ENCODE measurements around the gene PCDHAC1. TPM values are rescaled to one million over a fixed set of nuclear protein-coding genes. Genes with fewer than 3 reads are reported as not detected.

PCDHAC1 gene
- total and polyA plus RNA-seq, 2 donors (not counting 3 experiments of a cell fraction or from before 2014, with no cell fraction given) = not detected

DNA sequence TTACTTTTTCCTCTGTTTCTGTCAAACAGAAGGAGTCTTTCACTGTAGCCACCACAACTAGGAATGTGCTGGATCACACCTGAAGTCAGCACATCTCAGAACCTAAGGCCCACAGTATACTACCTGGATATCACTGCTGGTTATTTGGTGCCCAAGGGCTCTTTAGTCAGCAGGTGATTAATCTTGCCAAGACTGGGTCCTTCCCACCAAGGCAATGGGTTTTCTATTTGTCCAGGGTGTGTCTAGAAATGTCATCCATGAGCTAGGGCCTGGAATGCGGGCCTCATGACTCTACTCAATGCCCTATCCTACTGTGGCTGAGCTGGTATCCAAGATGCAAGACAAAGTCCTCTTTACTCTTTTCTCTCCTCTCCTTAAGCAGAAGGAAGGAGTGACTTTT lies 9.8 kb upstream of the PCDHAC1 start:
- ChIA-PET POLR2A (no interaction called here), CTCF (no interaction called here)
- intact Hi-C loops (cut with micrococcal nuclease) = no loop called here
- H2AFZ ChIP-seq (ENCODE audit: low read depth, low read length) = no peak overlapping the region
- H3K27ac ChIP-seq (ENCODE audit: insufficient read depth, low read depth, low read length) = no peak overlapping the region
- H3K9me3 ChIP-seq (replicated peaks; ENCODE audit: control insufficient read depth, insufficient read depth, low read length) = no peaks in the 10 kb centered on the region
- no peaks in the 10 kb centered on the region for H3K79me2 ChIP-seq (ENCODE audit: control insufficient read depth, insufficient read depth, low read length)
- no peak for TF ChIP-seq GATA2 (IDR thresholded peaks at IDR 0.05; ENCODE audit: insufficient read depth, insufficient read length, low read depth, low read length)
- TF ChIP-seq POLR2A (IDR thresholded peaks at IDR 0.05; ENCODE audit: low read depth, low read length) = no peak
- TF ChIP-seq JUN (IDR thresholded peaks at IDR 0.05; ENCODE audit: borderline replicate concordance, insufficient read depth, insufficient read length, low read depth) = no peak
- no peak for TF ChIP-seq FOS (IDR thresholded peaks at IDR 0.05; ENCODE audit: borderline replicate concordance, insufficient read depth, low read length)
- TF ChIP-seq, protein P1, sequence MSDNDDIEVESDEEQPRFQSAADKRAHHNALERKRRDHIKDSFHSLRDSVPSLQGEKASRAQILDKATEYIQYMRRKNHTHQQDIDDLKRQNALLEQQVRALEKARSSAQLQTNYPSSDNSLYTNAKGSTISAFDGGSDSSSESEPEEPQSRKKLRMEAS (IDR thresholded peaks at IDR 0.05; ENCODE audit: insufficient read depth, insufficient read length) = no peak
- TF ChIP-seq, protein P2, sequence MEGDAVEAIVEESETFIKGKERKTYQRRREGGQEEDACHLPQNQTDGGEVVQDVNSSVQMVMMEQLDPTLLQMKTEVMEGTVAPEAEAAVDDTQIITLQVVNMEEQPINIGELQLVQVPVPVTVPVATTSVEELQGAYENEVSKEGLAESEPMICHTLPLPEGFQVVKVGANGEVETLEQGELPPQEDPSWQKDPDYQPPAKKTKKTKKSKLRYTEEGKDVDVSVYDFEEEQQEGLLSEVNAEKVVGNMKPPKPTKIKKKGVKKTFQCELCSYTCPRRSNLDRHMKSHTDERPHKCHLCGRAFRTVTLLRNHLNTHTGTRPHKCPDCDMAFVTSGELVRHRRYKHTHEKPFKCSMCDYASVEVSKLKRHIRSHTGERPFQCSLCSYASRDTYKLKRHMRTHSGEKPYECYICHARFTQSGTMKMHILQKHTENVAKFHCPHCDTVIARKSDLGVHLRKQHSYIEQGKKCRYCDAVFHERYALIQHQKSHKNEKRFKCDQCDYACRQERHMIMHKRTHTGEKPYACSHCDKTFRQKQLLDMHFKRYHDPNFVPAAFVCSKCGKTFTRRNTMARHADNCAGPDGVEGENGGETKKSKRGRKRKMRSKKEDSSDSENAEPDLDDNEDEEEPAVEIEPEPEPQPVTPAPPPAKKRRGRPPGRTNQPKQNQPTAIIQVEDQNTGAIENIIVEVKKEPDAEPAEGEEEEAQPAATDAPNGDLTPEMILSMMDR (IDR thresholded peaks at IDR 0.05; ENCODE audit: extremely low read depth in 1 of 2, insufficient read depth in 1 of 2, low read depth in 1 of 2, low read length in 2 of 2) = no peak
- no peak for TF ChIP-seq MYC (IDR thresholded peaks at IDR 0.05; ENCODE audit: low read depth, low read length)
- no peak for TF ChIP-seq POLR2AphosphoS5 (IDR thresholded peaks at IDR 0.05; ENCODE audit: insufficient read depth, low read depth, low read length)
- TF ChIP-seq EZH2 (IDR thresholded peaks at IDR 0.05; ENCODE audit: borderline replicate concordance, low read depth, low read length, severe bottlenecking) = no peak
- no peak for FAIRE-seq
- no peaks in the 10 kb centered on the region for H3K27me3 ChIP-seq (ENCODE audit: control insufficient read depth in 2 of 2, insufficient read depth in 2 of 2, low read length in 2 of 2)
- no peaks in the 10 kb centered on the region for H3K4me1 ChIP-seq (ENCODE audit: control insufficient read depth, extremely low read depth, insufficient read depth, low read length)
- H4K20me1 ChIP-seq (replicated peaks; ENCODE audit: control insufficient read depth, extremely low read depth, insufficient read depth, low read length) = no peaks in the 10 kb centered on the region
- no peaks in the 10 kb centered on the region for H3K36me3 ChIP-seq (ENCODE audit: control insufficient read depth in 2 of 2, extremely low read depth in 1 of 2, insufficient read depth in 2 of 2, low read length in 2 of 2)
- no peak overlapping the region for H3K9ac ChIP-seq (replicated peaks; ENCODE audit: extremely low read depth, insufficient read depth, low read length)
- H3K4me3 ChIP-seq (replicated peaks in 1 of 3; ENCODE audit: insufficient read depth in 1 of 3, low read depth in 1 of 3, low read length in 3 of 3) = no peak overlapping the region
- BruUV-seq (replicated peaks) = no TSS peak
- dilution Hi-C loops (cut with MboI; ENCODE audit: extremely low pct_ligation_motif_present, low sequenced_read_pairs) = no loop called here
- DNase-seq (ENCODE audit: low read depth, low spot score) = no peak
- no peaks in the 10 kb centered on the region for H3K9me1 ChIP-seq (replicated peaks; ENCODE audit: control insufficient read depth, extremely low read depth, insufficient read depth, low read length)
- no peak overlapping the region for H3K4me2 ChIP-seq (ENCODE audit: insufficient read depth, low read length)

All from endothelial cell of umbilical vein (primary cell).